Endothelial cell of umbilical vein (primary cell): ENCODE data around the gene SLC37A1. TPM values are rescaled to one million over a fixed set of nuclear protein-coding genes. Genes with fewer than 3 reads are reported as not detected.

ENCODE experiments used
- BruUV-seq: library from RNA; stranded (reverse); fragments of 400-500 nt; replicated peaks from 2 replicates; lab custom pipeline; 2021; lab: Mats Ljungman, UMichigan
- CTCF ChIA-PET: fragments of 300-600, 350-600 bp; sonication (Branson Sonifier 250); formaldehyde crosslinking; loops from one replicate; lab custom pipeline; 2021; ENCODE audit warnings: antibody characterized with exemption, inconsistent platforms; lab: Charles Lee
- POLR2A ChIA-PET: fragments of 300-600, 350-600 bp; sonication (Branson Sonifier 250); formaldehyde crosslinking; loops from one replicate; lab custom pipeline; 2021; ENCODE audit warnings: antibody characterized with exemption, inconsistent platforms; lab: Charles Lee
- DNase-seq: peaks from one replicate; pipeline ENCODE4 v3.0.0-alpha.2; 2011; ENCODE audit warnings: low read depth, low spot score
- FAIRE-seq: peaks from 2 replicates; lab custom pipeline; 2011; peaks lifted over from hg19 to GRCh38; lab: Jason Lieb, UNC
- H2AFZ ChIP-seq: 2 replicates; pipeline ENCODE4 v1.6.0; 2012; ENCODE audit warnings: low read depth, low read length, control low read depth, inconsistent platforms
- H3K27ac ChIP-seq: 2 replicates; pipeline ENCODE4 v1.5.1; 2011; ENCODE audit warnings: low read depth, mild to moderate bottlenecking, control low read depth, low read length, moderate library complexity; ENCODE audit not compliant: insufficient read depth
- H3K27me3 ChIP-seq, 2 experiments: 2 replicates each; pipeline versions ENCODE4 v1.6.0 to v1.6.1; 2011; ENCODE audit warnings: low read length in 2 of 2, mixed read lengths in 1 of 2; ENCODE audit not compliant: control insufficient read depth in 2 of 2, insufficient read depth in 2 of 2
- H3K36me3 ChIP-seq, 2 experiments: 2 replicates in 1 of 2; 3 replicates in 1 of 2; pipeline ENCODE4 v1.5.1; 2011; ENCODE audit warnings: low read length in 2 of 2, mild to moderate bottlenecking in 1 of 2, moderate library complexity in 1 of 2; ENCODE audit not compliant: control insufficient read depth in 2 of 2, insufficient read depth in 2 of 2; ENCODE audit errors: extremely low read depth in 1 of 2
- H3K4me1 ChIP-seq: 3 replicates; pipeline ENCODE4 v1.5.1; 2011; ENCODE audit warnings: mild to moderate bottlenecking, low read length; ENCODE audit not compliant: control insufficient read depth, insufficient read depth; ENCODE audit errors: extremely low read depth
- H3K4me2 ChIP-seq: 2 replicates; pipeline ENCODE4 v1.6.1; 2011; ENCODE audit warnings: low read length, control low read depth, mixed read lengths; ENCODE audit not compliant: insufficient read depth
- H3K4me3 ChIP-seq, 3 experiments: fragments of 200-600 bp in 1 of 3; sonication (generic), shearing (Covaris generic) in 1 of 3; replicated peaks in 1 of 3; 2 replicates each; pipeline ENCODE4 v1.5.1; 2011 to 2016; ENCODE audit warnings: control low read depth in 3 of 3, low read length in 3 of 3, mild to moderate bottlenecking in 2 of 3, inconsistent platforms in 1 of 3, low read depth in 1 of 3, moderate library complexity in 1 of 3; ENCODE audit not compliant: insufficient read depth in 1 of 3
- H3K79me2 ChIP-seq: 2 replicates; pipeline ENCODE4 v1.6.0; 2012; ENCODE audit warnings: low read length, inconsistent platforms; ENCODE audit not compliant: control insufficient read depth, insufficient read depth
- H3K9ac ChIP-seq: replicated peaks from 2 replicates; pipeline ENCODE3; 2011; ENCODE audit warnings: low read length, control low read depth; ENCODE audit not compliant: insufficient read depth; ENCODE audit errors: extremely low read depth
- H3K9me1 ChIP-seq: replicated peaks from 3 replicates; pipeline ENCODE4 v1.6.0; 2011; ENCODE audit warnings: mild to moderate bottlenecking, low read length; ENCODE audit not compliant: control insufficient read depth, insufficient read depth; ENCODE audit errors: extremely low read depth
- H3K9me3 ChIP-seq: replicated peaks from 2 replicates; pipeline ENCODE4 v1.5.1; 2012; ENCODE audit warnings: low read length, inconsistent platforms; ENCODE audit not compliant: control insufficient read depth, insufficient read depth
- H4K20me1 ChIP-seq: replicated peaks from 2 replicates; pipeline ENCODE3; 2011; ENCODE audit warnings: mild to moderate bottlenecking, low read length; ENCODE audit not compliant: control insufficient read depth, insufficient read depth; ENCODE audit errors: extremely low read depth
- CTCF ChIP-seq, 2 donors: IDR thresholded peaks; 1 replicate in 1 of 2; 2 replicates in 1 of 2; pipeline ENCODE4 v1.5.1; 2011; ENCODE audit warnings: low read length in 2 of 2, mild to moderate bottlenecking in 2 of 2, moderate library complexity in 2 of 2, control low read depth in 1 of 2, inconsistent platforms in 1 of 2, low read depth in 1 of 2; ENCODE audit not compliant: insufficient read depth in 1 of 2; ENCODE audit errors: extremely low read depth in 1 of 2
- EZH2 ChIP-seq: IDR thresholded peaks from 2 replicates; pipeline ENCODE4 v1.6.1; 2012; ENCODE audit warnings: borderline replicate concordance, low read depth, mild to moderate bottlenecking, moderate library complexity, low read length, inconsistent platforms; ENCODE audit not compliant: severe bottlenecking
- FOS ChIP-seq: IDR thresholded peaks from 2 replicates; pipeline ENCODE4 v1.6.1; 2011; ENCODE audit warnings: mild to moderate bottlenecking, low read length, moderate library complexity, borderline replicate concordance; ENCODE audit not compliant: insufficient read depth
- GATA2 ChIP-seq: IDR thresholded peaks from 2 replicates; pipeline ENCODE4 v1.7.0; 2011; ENCODE audit warnings: low read depth, mild to moderate bottlenecking, moderate library complexity, mixed read lengths, low read length; ENCODE audit not compliant: insufficient read length, insufficient read depth
- JUN ChIP-seq: IDR thresholded peaks from 2 replicates; pipeline ENCODE4 v1.6.1; 2011; ENCODE audit warnings: borderline replicate concordance, low read depth; ENCODE audit not compliant: insufficient read length, insufficient read depth
- MYC ChIP-seq: IDR thresholded peaks from one replicate; pipeline ENCODE4 v1.6.1; 2011; ENCODE audit warnings: mild to moderate bottlenecking, low read depth, low read length
- POLR2A ChIP-seq: IDR thresholded peaks from 2 replicates; pipeline ENCODE4 v1.6.1; 2012; ENCODE audit warnings: low read depth, mild to moderate bottlenecking, control low read depth, low read length
- POLR2AphosphoS5 ChIP-seq: IDR thresholded peaks from 2 replicates; pipeline ENCODE4 v1.6.1; 2012; ENCODE audit warnings: low read depth, mild to moderate bottlenecking, control low read depth, low read length, moderate library complexity; ENCODE audit not compliant: insufficient read depth
- dilution Hi-C: fragments of 300-500 bp; cut with MboI; formaldehyde crosslinking; loops from one replicate; pipeline ENCODE4 v1.15.0; 2019; ENCODE audit warnings: low sequenced_read_pairs; ENCODE audit not compliant: extremely low pct_ligation_motif_present
- intact Hi-C: fragments of 100-400 bp; cut with micrococcal nuclease; formaldehyde crosslinking; loops from one replicate; pipeline ENCODE4 v1.10.0; 2022
- polyA plus RNA-seq, 4 experiments: library from polyadenylated mRNA; depleted of rRNA in 3 of 4; stranded (reverse) in 3 of 4; unstranded in 1 of 4; fragments of >200 nt; gene quantifications; 2 replicates each; pipeline versions ENCODE4 v1.2.1 to v1.2.3, GENCODE V29; 2011 to 2012; ENCODE audit warnings: missing spikeins in 1 of 4
- total RNA-seq: library from RNA; stranded (reverse); gene quantifications from 2 replicates; pipeline ENCODE4 v1.2.3, GENCODE V29; 2021
- TF ChIP-seq, protein P1 (sequence below): IDR thresholded peaks from 2 replicates; pipeline ENCODE4 v1.6.1; 2011; ENCODE audit not compliant: insufficient read depth, insufficient read length

Gene SLC37A1
- total and polyA plus RNA-seq, 2 donors (not counting 3 experiments of a cell fraction or from before 2014, with no cell fraction given) = 4.7 to 7.6 TPM

DNA sequence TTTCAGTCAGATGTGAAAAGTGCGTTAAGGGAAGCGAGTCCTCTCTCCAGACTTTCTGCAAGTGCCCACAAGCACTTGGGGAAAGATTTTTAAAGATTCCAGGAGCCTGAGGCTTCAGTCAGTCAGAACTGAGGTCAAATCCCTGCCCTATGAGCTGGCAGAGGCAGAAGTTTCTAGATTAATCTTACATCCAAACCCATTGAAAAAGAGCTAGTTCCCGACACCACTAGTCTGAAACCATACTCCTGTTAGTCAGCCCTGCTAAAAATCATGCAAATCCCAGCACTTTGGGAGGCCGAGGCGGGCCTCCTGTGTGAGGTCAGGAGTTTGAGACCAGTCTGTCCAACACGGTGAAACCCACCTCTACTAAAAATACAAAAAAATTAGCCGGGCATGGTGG lies 38.6 kb upstream of the SLC37A1 start:
- H4K20me1 ChIP-seq = no peaks in the 10 kb centered on the region
- CTCF ChIA-PET = no interaction called here
- FAIRE-seq = no peak
- peaks cover 12% of the 10 kb centered on the region for H3K4me1 ChIP-seq
- H3K36me3 ChIP-seq = no peaks in the 10 kb centered on the region
- DNase-seq = no peak
- BruUV-seq = no TSS peak
- intact Hi-C loops (no loop called here), dilution Hi-C loops (no loop called here)
- H3K79me2 ChIP-seq = no peaks in the 10 kb centered on the region
- no peak overlapping the region for H3K4me3 ChIP-seq
- H3K27ac ChIP-seq = no peak overlapping the region
- no peaks in the 10 kb centered on the region for H3K9me3 ChIP-seq
- no peak overlapping the region for H3K9ac ChIP-seq
- peaks cover 0 to 5% of the 10 kb centered on the region in 2 experiments for H3K27me3 ChIP-seq
- H3K9me1 ChIP-seq = no peaks in the 10 kb centered on the region
- no peak overlapping the region for H3K4me2 ChIP-seq
- POLR2A ChIA-PET = no interaction called here
- no peak overlapping the region for H2AFZ ChIP-seq
- no peak for TF ChIP-seq GATA2
- no peak for TF ChIP-seq POLR2AphosphoS5
- TF ChIP-seq EZH2 = no peak
- no peak for TF ChIP-seq FOS
- no peak for TF ChIP-seq JUN
- no peak for TF ChIP-seq POLR2A
- TF ChIP-seq MYC = no peak
- TF ChIP-seq, protein P1, sequence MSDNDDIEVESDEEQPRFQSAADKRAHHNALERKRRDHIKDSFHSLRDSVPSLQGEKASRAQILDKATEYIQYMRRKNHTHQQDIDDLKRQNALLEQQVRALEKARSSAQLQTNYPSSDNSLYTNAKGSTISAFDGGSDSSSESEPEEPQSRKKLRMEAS = no peak
- TF ChIP-seq CTCF (IDR thresholded peaks at IDR 0.05; ENCODE audit: extremely low read depth in 1 of 2, insufficient read depth in 1 of 2, low read depth in 1 of 2, low read length in 2 of 2) = no peak
